Mucosa of stomach (tissue), 1 donor: ENCODE results near the gene RNF6.
A peak's percentile ranks its signal among the peaks of the same experiment; 100 is the strongest.

Source experiments
- H3K27me3 ChIP-seq: one replicate; pipeline ENCODE4 v1.7.0; 2013; ENCODE audit warnings: mild to moderate bottlenecking, low read length; ENCODE audit not compliant: control insufficient read depth, insufficient read depth
- H3K36me3 ChIP-seq: one replicate; pipeline ENCODE4 v1.7.0; 2013; ENCODE audit warnings: low read length; ENCODE audit not compliant: control insufficient read depth, insufficient read depth
- H3K4me1 ChIP-seq: one replicate; pipeline ENCODE4 v1.7.0; 2013; ENCODE audit warnings: mild to moderate bottlenecking, low read length; ENCODE audit not compliant: control insufficient read depth, insufficient read depth
- H3K4me3 ChIP-seq: one replicate; pipeline ENCODE4 v1.7.0; 2013; ENCODE audit warnings: low read length
- H3K9ac ChIP-seq: one replicate; pipeline ENCODE4 v1.7.0; 2013; ENCODE audit warnings: mild to moderate bottlenecking, low read length, moderate library complexity
- H3K9me3 ChIP-seq: one replicate; pipeline ENCODE4 v1.7.0; 2013; ENCODE audit warnings: mild to moderate bottlenecking, low read length, moderate library complexity; ENCODE audit not compliant: control insufficient read depth
- donor health status: Pancreatic carcinoma.

Gene RNF6

DNA sequence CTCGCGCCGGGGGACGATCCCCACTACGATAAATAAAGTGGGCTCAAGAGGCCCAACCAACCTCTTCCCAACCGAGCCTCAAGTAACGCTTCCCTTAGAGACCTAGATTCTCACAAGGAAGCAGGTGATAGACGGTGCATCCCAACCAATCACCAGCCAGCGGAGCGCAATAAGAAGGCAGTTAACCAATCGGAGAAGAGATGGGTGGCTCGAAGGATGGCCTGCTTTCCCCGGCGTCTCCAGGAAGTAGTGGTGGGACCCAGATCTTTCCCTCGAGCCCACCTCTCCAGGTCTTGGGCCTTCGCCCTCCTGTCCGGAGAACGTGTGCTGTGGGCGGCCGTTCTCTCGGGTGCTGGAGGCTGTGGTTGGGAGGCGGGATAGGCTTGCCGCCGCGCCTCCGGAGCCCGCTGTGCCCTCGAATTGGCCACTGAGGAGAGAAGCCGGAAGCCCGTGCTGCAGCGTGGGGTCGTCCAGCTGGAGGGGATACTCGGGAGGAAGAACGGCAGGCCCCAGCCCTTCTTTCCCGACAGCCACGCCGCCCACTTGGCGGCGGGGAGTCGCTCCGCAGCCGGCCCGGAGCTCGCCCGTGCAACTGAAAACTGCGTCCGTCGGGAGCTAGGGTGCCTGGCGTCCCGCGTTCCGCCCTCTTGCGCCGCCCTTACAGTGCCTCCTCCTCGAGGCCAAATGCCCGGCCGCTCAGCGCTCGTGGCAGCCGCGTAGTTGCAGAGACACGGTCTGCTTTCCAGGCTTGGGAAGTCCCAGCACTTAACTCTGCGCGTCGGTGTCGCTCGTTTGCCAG, at the start of gene RNF6:
Gene RNF6, minus strand, starts transcription at position 594 of the 799 bp plus-strand sequence. CDS start 2,665 bp downstream, outside the sequence.
- peak within 1 kb of the TSS; percentile 98 for H3K9ac ChIP-seq
- no peaks in the 10 kb centered on the region for H3K4me1 ChIP-seq
- H3K9me3 ChIP-seq = no peaks in the 10 kb centered on the region
- H3K36me3 ChIP-seq = no peaks in the 10 kb centered on the region
- H3K27me3 ChIP-seq = no peaks in the 10 kb centered on the region
- H3K4me3 ChIP-seq = peak within 1 kb of the TSS; percentile 89

DNA sequence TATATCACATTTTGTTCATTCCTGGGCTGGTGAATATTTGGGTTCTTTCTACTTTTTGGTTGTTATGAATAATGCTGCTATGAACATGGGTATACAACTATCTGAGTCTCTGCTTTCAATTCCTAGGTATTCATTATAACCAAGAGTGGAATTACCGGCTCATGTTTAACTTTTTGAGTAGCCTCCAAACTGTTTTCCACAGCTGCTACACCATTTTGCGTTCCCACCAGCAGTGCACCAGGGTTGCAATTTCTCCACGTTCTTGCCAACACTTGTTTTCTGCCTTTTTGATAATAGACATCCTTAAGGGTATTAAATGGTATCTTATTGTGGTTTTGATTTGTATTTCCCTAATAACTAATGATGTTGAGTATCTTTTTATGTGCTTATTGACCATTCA, 48.6 kb upstream of the RNF6 start:
- no peak overlapping the region for H3K4me3 ChIP-seq
- H3K36me3 ChIP-seq = no peaks in the 10 kb centered on the region
- no peaks in the 10 kb centered on the region for H3K4me1 ChIP-seq
- no peak overlapping the region for H3K9ac ChIP-seq
- no peaks in the 10 kb centered on the region for H3K27me3 ChIP-seq
- no peaks in the 10 kb centered on the region for H3K9me3 ChIP-seq

DNA sequence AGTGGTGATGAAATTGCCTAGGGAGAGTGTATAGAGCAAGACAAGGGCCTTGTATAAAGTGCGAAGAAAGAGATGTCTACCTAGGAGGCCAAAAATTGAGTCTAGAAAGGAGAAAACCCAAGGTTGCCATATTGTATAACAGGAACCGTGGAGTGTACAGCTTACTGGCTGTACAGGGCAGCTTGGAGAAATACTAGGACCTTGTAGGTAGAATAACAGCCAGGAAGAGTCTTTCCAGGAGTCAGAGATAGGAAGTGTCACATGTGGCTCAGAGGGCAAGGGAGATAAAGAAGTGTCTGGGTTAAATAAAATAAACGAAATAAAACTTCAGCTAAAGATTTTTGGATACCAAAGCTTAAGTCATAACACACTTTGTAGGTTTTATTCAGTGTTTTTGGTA, 44.2 kb upstream of the RNF6 start:
- H3K4me3 ChIP-seq = no peak overlapping the region
- H3K36me3 ChIP-seq = no peaks in the 10 kb centered on the region
- no peaks in the 10 kb centered on the region for H3K27me3 ChIP-seq
- H3K4me1 ChIP-seq = no peaks in the 10 kb centered on the region
- no peaks in the 10 kb centered on the region for H3K9me3 ChIP-seq
- H3K9ac ChIP-seq = no peak overlapping the region

DNA sequence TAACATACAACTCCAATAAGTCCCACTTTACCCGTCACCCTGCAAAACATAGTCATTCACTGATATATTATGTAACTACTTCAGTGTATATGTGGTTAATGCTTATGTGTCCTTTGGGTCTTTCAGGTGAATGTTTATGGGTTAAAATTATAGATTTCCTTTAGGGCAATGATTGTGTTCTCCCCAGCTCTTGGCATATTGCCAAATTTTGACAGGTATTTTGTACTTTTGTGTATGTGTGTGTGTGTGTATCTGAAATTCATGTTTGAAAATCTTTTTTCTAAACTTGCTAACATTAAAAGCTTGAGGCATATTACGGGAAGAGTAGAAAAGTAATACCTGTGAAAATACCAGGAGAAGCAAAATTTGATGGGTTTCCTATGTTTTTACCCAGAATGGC, 40.0 kb upstream of the RNF6 start:
- Histone ChIP-seq H3K4me1 (peaks cover 7% of the 10 kb centered on the region), H3K9me3 (no peaks in the 10 kb centered on the region), H3K9ac (no peak overlapping the region), H3K4me3 (no peak overlapping the region), H3K36me3 (no peaks in the 10 kb centered on the region), H3K27me3 (no peaks in the 10 kb centered on the region)

DNA sequence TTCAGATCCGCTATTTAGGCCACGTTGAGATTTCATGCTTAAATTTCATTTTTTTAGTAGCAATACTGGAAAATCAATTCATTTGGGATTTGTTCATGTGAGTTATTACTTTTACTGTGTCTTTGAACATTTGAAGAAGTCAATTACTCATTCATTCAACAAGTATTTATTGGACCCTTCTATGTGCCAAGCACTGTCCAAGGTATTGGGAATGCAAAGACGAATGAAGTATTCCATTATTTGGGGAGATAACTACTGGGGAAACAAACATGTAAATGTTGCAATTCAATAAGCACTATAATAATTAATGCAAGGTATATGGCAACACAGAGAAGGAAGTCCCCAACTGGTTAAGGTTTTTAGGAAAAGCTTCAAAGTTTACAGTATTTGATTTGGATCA, 37.5 kb upstream of the RNF6 start:
- Histone ChIP-seq H3K36me3 (no peaks in the 10 kb centered on the region), H3K27me3 (no peaks in the 10 kb centered on the region), H3K9me3 (no peaks in the 10 kb centered on the region), H3K4me3 (no peak overlapping the region), H3K9ac (no peak overlapping the region), H3K4me1 (peaks cover 14% of the 10 kb centered on the region)

DNA sequence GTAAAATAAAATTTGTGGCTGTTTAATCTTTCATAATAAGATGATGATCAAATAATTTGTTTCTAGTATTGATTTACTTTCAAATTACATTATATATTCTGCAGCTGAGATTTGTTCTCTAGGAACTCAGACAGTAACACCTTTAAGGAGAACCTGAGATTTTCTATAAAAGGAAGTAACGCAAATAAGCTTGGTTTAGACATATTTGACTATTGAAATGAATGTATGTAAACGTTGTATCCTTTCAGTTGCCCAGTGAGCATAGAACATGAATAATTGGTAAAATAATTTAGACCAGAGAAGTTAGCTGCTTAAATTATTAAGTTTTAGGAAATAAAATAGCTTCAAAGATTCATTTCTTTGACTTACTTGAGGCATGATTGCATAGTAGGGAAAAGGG, 34.9 kb upstream of the RNF6 start:
- no peak overlapping the region for H3K4me3 ChIP-seq

DNA sequence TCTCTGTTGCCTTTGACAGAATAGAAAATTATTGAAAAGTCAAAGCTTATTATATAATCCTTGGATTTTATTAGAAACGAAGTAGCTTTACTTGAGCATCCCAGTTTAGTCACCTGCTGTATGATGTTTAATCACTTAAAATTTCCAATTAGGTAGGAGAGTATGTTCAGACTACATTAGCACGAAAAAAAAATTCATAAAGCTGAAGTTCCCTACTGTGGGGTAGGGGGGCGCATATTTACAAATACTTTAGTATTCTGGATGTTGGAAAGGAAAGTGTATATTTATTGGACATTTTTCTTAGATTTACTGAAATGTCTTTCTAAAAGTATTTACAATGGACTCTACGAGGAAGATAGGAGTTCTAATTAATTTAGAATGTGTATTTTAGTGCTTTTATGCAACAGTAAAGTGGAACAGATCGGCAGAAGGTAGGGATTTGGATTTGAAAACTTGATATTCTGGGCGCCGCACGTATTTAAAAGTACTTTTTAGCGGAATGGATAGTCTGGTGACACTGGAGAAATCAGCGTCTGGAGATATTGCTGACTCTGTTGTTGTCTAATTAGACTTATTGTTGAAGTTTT, 33.7 kb upstream of the RNF6 start:
- Histone ChIP-seq H3K4me1 (peaks cover 17% of the 10 kb centered on the region), H3K36me3 (no peaks in the 10 kb centered on the region), H3K9ac (no peak overlapping the region), H3K9me3 (no peaks in the 10 kb centered on the region), H3K4me3 (no peak overlapping the region), H3K27me3 (no peaks in the 10 kb centered on the region)

More for the DNA sequence above, 34.9 kb upstream of the RNF6 start:
- Histone ChIP-seq H3K36me3 (no peaks in the 10 kb centered on the region), H3K9me3 (no peaks in the 10 kb centered on the region), H3K4me1 (peaks cover 17% of the 10 kb centered on the region), H3K27me3 (no peaks in the 10 kb centered on the region), H3K9ac (no peak overlapping the region)

DNA sequence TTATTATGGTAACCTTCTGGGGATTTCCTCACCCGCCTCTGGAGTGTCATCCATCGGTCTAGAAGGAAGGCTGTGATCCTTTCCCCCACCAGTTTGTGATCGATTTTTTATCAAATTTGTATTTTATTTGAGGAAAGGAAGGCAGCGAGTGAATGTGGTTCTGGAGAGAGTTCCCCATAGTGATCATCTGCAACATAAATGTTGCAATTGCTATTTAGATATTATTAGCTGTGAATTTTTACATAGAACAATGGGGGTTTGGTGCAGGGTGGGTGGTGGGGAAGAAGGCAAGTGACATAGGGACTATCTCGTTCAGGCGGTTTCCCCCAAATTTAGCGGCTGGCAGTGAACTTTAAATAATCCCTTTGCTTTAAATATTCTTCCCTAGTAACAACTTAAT, 33.0 kb upstream of the RNF6 start:
- peak overlapping the region; percentile 35 for H3K4me3 ChIP-seq
- H3K9me3 ChIP-seq = no peaks in the 10 kb centered on the region
- no peaks in the 10 kb centered on the region for H3K27me3 ChIP-seq
- no peaks in the 10 kb centered on the region for H3K36me3 ChIP-seq
- H3K9ac ChIP-seq = peak overlapping the region; percentile 70
- H3K4me1 ChIP-seq = peaks cover 17% of the 10 kb centered on the region

DNA sequence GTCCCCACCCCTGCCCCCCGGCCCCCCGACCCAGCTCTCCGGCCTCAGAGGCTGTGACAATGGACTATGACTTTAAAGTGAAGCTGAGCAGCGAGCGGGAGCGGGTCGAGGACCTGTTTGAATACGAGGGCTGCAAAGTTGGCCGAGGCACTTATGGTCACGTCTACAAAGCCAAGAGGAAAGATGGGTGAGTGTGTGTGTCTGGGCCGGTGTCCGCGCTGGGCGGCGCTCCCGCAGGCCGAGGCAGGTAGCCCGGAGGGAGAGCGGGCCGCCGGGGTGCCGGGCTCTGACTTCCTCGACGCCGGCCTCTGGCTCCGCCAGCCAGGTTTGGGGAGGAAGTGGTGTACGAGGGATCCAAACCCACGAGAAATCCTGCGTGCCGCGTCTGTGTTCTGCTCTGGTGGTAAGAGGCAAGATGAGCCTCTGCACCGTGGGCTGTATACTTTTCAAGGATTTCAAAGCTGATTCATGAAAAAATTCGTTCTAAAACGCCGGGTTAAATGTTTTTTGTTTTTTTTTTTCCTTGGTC, 32.5 kb upstream of the RNF6 start:
- H3K9ac ChIP-seq = peak overlapping the region; percentile 70
- H3K9me3 ChIP-seq = no peaks in the 10 kb centered on the region
- no peaks in the 10 kb centered on the region for H3K36me3 ChIP-seq
- H3K27me3 ChIP-seq = no peaks in the 10 kb centered on the region
- peaks cover 17% of the 10 kb centered on the region for H3K4me1 ChIP-seq
- H3K4me3 ChIP-seq = peak overlapping the region; percentile 86

DNA sequence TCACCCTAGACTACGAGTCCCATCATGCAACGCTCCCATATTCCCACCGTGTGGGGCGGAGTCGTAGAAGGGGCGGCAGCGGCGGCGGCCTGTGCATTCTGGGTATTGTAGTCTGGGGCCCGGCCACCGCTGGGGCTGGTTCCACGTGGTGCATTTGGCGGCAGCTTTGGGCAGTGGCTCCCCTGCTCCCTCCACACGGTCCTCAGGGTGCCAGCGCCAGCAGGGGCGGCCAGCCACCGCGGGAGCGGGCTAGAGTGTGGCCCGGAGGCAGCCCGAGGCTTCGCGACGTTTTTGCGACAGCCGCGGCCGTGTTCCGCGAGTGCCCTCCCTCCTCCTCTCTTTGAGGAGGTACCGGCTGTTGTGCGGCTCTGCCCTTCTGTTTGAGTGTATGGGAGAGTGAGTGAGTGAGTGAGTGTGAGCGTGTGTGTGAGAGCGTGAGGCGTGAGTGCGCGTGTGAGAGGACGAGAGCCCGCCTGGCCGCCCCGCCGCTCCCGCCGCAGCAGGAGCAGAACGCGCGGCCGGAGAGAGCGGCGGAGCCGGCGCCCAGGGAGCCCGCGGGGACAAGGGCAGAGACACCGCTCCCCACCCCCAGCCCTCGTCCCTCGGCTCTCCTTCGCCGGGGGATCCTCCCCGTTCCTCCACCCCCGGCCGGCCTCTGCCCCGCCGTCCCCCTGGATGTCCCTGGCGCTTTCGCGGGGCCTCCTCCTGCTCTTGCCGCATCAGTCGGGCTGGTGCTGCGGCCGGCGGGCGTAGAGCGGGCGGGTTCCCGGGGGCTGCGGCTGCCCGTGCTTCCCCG, 31.9 kb upstream of the RNF6 start, which contains the start of gene CDK8:
Gene CDK8, plus strand, starts transcription at position 343 of the 796 bp plus-strand sequence. CDS start 513 bp downstream, outside the sequence.
- H3K9me3 ChIP-seq = no peaks in the 10 kb centered on the region
- peaks cover 17% of the 10 kb centered on the region for H3K4me1 ChIP-seq
- no peaks in the 10 kb centered on the region for H3K36me3 ChIP-seq
- peak within 1 kb of the TSS; percentile 70 for H3K9ac ChIP-seq
- peak within 1 kb of the TSS; percentile 86 for H3K4me3 ChIP-seq
- no peaks in the 10 kb centered on the region for H3K27me3 ChIP-seq

DNA sequence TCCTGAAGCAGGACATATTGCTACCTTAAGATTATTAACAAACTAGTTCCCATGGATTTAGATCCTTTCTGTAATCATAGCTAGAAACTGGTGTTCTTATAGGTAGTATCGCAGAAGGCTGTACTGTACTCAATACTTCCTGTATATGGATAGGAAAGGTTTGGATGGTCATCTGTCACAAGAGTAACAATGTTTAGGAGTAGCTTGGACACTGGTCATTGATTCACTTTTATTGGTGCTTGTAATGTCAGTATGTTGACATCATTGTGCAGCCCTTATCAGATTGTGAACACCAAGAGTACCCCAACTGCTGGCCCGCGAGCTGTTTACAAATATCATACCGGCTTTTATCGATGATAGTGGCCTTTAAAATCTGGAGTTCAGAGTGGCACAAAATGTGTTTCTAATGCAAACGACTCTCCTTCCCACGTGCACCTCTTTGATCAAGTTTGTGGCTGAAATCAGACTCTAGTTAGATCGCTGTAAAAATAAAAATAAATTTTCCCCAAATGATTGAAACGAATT, 31.2 kb upstream of the RNF6 start:
- Histone ChIP-seq H3K9ac (peak overlapping the region; percentile 70), H3K27me3 (no peaks in the 10 kb centered on the region), H3K36me3 (no peaks in the 10 kb centered on the region), H3K4me3 (peak overlapping the region; percentile 86), H3K4me1 (peaks cover 14% of the 10 kb centered on the region), H3K9me3 (no peaks in the 10 kb centered on the region)
